Activated CD8-positive, alpha-beta memory T cell treated with anti-CD3 and anti-CD28 coated beads for 48 hours (primary cell): ENCODE measurements around the gene MIR17HG.

ENCODE experiments used
- DNase-seq, 3 experiments: peaks; one replicate each; pipeline ENCODE4 v3.0.0-alpha.2; 2020; ENCODE audit warnings: low read depth in 2 of 3, low spot score in 2 of 3

Gene MIR17HG

GRCh38 chr13:91368676-91369440, 21.4 kb downstream of the MIR17HG start:
- DNase-seq = no peak

- no peak for DNase-seq
These were observed 21.9 kb downstream of the MIR17HG start for GRCh38 chr13:91369441-91369831.

GRCh38 chr13:91370501-91370900, 23.0 kb downstream of the MIR17HG start:
- DNase-seq = no peak

GRCh38 chr13:91372911-91373310, 25.4 kb downstream of the MIR17HG start:
- DNase-seq = no peak

- no peak for DNase-seq
These were observed 27.7 kb downstream of the MIR17HG start for GRCh38 chr13:91375116-91375729.

- no peak for DNase-seq
These were observed 33.9 kb downstream of the MIR17HG start for GRCh38 chr13:91381371-91381770.

GRCh38 chr13:91383836-91384235, 36.3 kb downstream of the MIR17HG start:
- no peak for DNase-seq

- no peak for DNase-seq
These were observed 37.4 kb downstream of the MIR17HG start for GRCh38 chr13:91384896-91385295.

- DNase-seq = no peak
These were observed 41.7 kb downstream of the MIR17HG start for GRCh38 chr13:91389186-91389585.

GRCh38 chr13:91397595-91397994, 50.1 kb downstream of the MIR17HG start:
- no peak for DNase-seq

- peak; percentile 70 to 80 (median 78) for DNase-seq
These were observed 51.1 kb downstream of the MIR17HG start, which contains the start of gene GPC5 for GRCh38 chr13:91398413-91399188. Gene GPC5 (plus strand): TSS chr13:91398621.

GRCh38 chr13:91399189-91400062, 51.9 kb downstream of the MIR17HG start:
- DNase-seq = peak in 1 of 3 experiments; percentile 3

- DNase-seq = no peak
These were observed 52.5 kb downstream of the MIR17HG start for GRCh38 chr13:91400063-91400399.

GRCh38 chr13:91400671-91401070, 53.2 kb downstream of the MIR17HG start:
- DNase-seq = no peak

GRCh38 chr13:91401920-91402319, 54.4 kb downstream of the MIR17HG start:
- no peak for DNase-seq
